ENCODE data around the gene IFT43. TPM values are rescaled to one million over a fixed set of nuclear protein-coding genes. Genes with fewer than 3 reads are reported as not detected.

IFT43 gene
- total RNA-seq, 1 experiment from 2014 or later: 20.3 TPM

DNA sequence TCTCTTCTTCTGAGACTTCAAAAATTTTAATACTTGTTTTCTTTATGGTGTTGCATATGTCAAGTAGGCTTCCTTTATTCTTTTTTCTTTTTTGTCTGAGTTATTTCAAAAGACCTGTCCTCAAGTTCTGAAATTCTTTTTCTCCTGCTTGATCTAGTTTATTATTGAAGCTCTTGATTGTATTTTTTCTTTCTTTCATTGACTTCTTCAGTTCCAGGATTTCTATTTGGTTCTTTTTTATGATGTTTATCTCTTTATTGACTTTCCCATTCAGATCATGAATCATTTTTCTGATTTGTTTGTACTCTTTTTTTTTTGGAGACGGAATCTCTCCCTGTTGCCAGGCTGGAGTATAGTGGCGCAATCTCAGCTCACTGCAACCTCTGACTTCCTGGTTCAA lies 34.1 kb downstream of the IFT43 start:
- TF ChIP-seq, protein P1, sequence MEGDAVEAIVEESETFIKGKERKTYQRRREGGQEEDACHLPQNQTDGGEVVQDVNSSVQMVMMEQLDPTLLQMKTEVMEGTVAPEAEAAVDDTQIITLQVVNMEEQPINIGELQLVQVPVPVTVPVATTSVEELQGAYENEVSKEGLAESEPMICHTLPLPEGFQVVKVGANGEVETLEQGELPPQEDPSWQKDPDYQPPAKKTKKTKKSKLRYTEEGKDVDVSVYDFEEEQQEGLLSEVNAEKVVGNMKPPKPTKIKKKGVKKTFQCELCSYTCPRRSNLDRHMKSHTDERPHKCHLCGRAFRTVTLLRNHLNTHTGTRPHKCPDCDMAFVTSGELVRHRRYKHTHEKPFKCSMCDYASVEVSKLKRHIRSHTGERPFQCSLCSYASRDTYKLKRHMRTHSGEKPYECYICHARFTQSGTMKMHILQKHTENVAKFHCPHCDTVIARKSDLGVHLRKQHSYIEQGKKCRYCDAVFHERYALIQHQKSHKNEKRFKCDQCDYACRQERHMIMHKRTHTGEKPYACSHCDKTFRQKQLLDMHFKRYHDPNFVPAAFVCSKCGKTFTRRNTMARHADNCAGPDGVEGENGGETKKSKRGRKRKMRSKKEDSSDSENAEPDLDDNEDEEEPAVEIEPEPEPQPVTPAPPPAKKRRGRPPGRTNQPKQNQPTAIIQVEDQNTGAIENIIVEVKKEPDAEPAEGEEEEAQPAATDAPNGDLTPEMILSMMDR (conservative IDR thresholded peaks at IDR 0.05; ENCODE audit: low read depth, low read length): no peak
- no peak for TF ChIP-seq EZH2 (IDR thresholded peaks at IDR 0.05; ENCODE audit: borderline replicate concordance, low read depth, low read length, poor library complexity, severe bottlenecking)
- intact Hi-C loops (cut with micrococcal nuclease; ENCODE audit: unreplicated experiment): no loop called here
- CTCF ChIA-PET: no interaction called here
- H3K4me1 ChIP-seq (ENCODE audit: insufficient read depth, low read length, poor library complexity, severe bottlenecking): no peaks in the 10 kb centered on the region
- peaks cover 3% of the 10 kb centered on the region for H3K9me3 ChIP-seq (ENCODE audit: low read depth, low read length, poor library complexity, severe bottlenecking)
- no peaks in the 10 kb centered on the region for H3K36me3 ChIP-seq (ENCODE audit: insufficient read depth, low read length, poor library complexity, severe bottlenecking)
- H3K27ac ChIP-seq (ENCODE audit: low read depth, low read length, poor library complexity, severe bottlenecking): no peak overlapping the region
- DNase-seq (ENCODE audit: low spot score): no peak
- H3K4me3 ChIP-seq (ENCODE audit: low read depth, low read length, poor library complexity, severe bottlenecking): no peak overlapping the region
- H3K27me3 ChIP-seq (replicated peaks; ENCODE audit: insufficient read depth, low read depth, low read length, poor library complexity): no peaks in the 10 kb centered on the region
- POLR2A ChIA-PET (ENCODE audit: low non-redundant PET): interaction anchor here (0.6 kb wide), 1 partner anchor 8 kb away, joined by 3 read pairs; no protein-coding TSS in a partner anchor
- no TSS peak for BruUV-seq (replicated peaks)

DNA sequence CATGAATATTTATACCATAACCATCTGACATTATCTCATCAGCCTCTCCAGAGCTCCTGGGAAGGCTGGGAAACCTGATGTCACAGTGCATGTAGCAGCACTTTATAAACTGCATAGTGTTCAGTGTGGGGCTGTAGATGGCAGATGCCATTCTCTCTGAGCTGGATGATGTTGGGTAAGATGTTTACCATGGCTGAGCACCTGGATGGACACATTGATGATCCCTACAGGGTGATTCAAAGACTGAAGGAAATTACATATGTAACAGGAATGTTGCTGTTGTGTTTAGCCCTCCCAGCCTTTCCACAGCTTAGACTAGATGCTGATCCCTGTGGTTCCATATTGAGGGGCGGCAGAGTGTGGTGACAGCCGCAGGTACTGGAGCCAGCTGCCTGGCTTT lies 37.4 kb downstream of the IFT43 start:
- H3K27ac ChIP-seq (ENCODE audit: low read depth, low read length, poor library complexity, severe bottlenecking): no peak overlapping the region
- H3K4me1 ChIP-seq (ENCODE audit: insufficient read depth, low read length, poor library complexity, severe bottlenecking): no peaks in the 10 kb centered on the region
- BruUV-seq (replicated peaks): no TSS peak
- H3K4me3 ChIP-seq (ENCODE audit: low read depth, low read length, poor library complexity, severe bottlenecking): no peak overlapping the region
- peaks cover 3% of the 10 kb centered on the region for H3K9me3 ChIP-seq (ENCODE audit: low read depth, low read length, poor library complexity, severe bottlenecking)
- H3K36me3 ChIP-seq (ENCODE audit: insufficient read depth, low read length, poor library complexity, severe bottlenecking): no peaks in the 10 kb centered on the region
- CTCF ChIA-PET: no interaction called here
- TF ChIP-seq, protein P1 (conservative IDR thresholded peaks at IDR 0.05; ENCODE audit: low read depth, low read length): no peak
- no peak for TF ChIP-seq EZH2 (IDR thresholded peaks at IDR 0.05; ENCODE audit: borderline replicate concordance, low read depth, low read length, poor library complexity, severe bottlenecking)
- intact Hi-C loops (cut with micrococcal nuclease; ENCODE audit: unreplicated experiment): no loop called here
- DNase-seq (ENCODE audit: low spot score): no peak
- POLR2A ChIA-PET (ENCODE audit: low non-redundant PET): no interaction called here
- no peaks in the 10 kb centered on the region for H3K27me3 ChIP-seq (replicated peaks; ENCODE audit: insufficient read depth, low read depth, low read length, poor library complexity)

GRCh38 chr14:76023757-76024156 lies 38.2 kb downstream of the IFT43 start:
- CTCF ChIA-PET: no interaction called here

More at GRCh38 chr14:76023757-76024156, 38.2 kb downstream of the IFT43 start:
- POLR2A ChIA-PET (ENCODE audit: low non-redundant PET): no interaction called here
- no peak for DNase-seq (ENCODE audit: low spot score)
- no TSS peak for BruUV-seq (replicated peaks)
- H3K9me3 ChIP-seq (ENCODE audit: low read depth, low read length, poor library complexity, severe bottlenecking): peaks cover 3% of the 10 kb centered on the region
- intact Hi-C loops (cut with micrococcal nuclease; ENCODE audit: unreplicated experiment): no loop called here
- TF ChIP-seq EZH2 (IDR thresholded peaks at IDR 0.05; ENCODE audit: borderline replicate concordance, low read depth, low read length, poor library complexity, severe bottlenecking): no peak
- TF ChIP-seq, protein P1 (conservative IDR thresholded peaks at IDR 0.05; ENCODE audit: low read depth, low read length): no peak
- H3K27ac ChIP-seq (ENCODE audit: low read depth, low read length, poor library complexity, severe bottlenecking): no peak overlapping the region
- H3K4me1 ChIP-seq (ENCODE audit: insufficient read depth, low read length, poor library complexity, severe bottlenecking): no peaks in the 10 kb centered on the region
- H3K36me3 ChIP-seq (ENCODE audit: insufficient read depth, low read length, poor library complexity, severe bottlenecking): no peaks in the 10 kb centered on the region
- no peak overlapping the region for H3K4me3 ChIP-seq (ENCODE audit: low read depth, low read length, poor library complexity, severe bottlenecking)
- H3K27me3 ChIP-seq (replicated peaks; ENCODE audit: insufficient read depth, low read depth, low read length, poor library complexity): no peaks in the 10 kb centered on the region
